Measurements from ENCODE around the gene DCHS2. TPM values are rescaled to one million over a fixed set of nuclear protein-coding genes. Genes with fewer than 3 reads are reported as not detected.

Gene DCHS2
- total and polyA plus RNA-seq, 10 of the 15 experiments (the other 5 are each of a cell fraction or from before 2014, with no cell fraction given): 0.01 to 0.31 (median 0.06) TPM; not detected in 3

DNA sequence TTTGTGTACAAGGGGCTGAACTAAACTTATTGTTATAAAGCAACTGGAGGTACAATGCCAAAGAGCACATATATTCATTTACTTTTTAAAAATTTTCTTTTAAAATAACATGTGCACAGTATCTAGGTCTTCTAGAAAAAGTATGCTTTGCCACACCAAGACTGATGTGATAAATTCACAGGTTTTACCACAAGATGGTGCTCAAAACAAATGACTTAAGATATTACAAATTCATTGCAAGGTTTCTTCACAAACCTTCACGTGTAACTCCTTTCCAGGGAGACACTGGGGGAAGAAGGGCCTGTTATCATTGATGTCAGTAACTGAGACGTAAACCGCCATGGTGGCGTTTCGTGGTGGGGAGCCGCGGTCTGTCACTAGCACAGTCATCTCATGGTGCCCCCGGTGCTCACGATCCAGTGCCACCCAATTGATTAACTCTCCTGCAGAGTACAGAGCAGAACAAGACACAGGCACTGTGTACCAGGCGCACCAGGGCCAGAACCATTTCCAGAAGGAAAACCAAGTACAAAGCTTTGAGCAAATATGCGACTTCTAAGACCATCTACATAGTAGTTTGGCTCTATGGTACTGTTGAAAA lies 162.2 kb downstream of the DCHS2 start:
- no TSS peak for BruUV-seq (replicated peaks)
- Histone ChIP-seq H3K9ac (ENCODE audit: control insufficient read depth, insufficient read depth, low read length) (no peak overlapping the region), H3K9me3 (replicated peaks; ENCODE audit: control insufficient read depth, insufficient read depth, low read length) (no peaks in the 10 kb centered on the region), H3K4me2 (ENCODE audit: control insufficient read depth, insufficient read depth) (no peak overlapping the region), H3K27ac (ENCODE audit: control insufficient read depth, insufficient read depth) (no peak overlapping the region), H4K20me1 (ENCODE audit: control insufficient read depth, insufficient read depth) (no peaks in the 10 kb centered on the region), H3K36me3 (ENCODE audit: control insufficient read depth in 2 of 2, insufficient read depth in 2 of 2, low read length in 1 of 2) (no peaks in the 10 kb centered on the region), H3K4me1 (ENCODE audit: control insufficient read depth, insufficient read depth, low read length) (peaks cover 7% of the 10 kb centered on the region), H3K79me2 (ENCODE audit: control insufficient read depth, insufficient read depth, low read length) (no peaks in the 10 kb centered on the region), H3K27me3 (replicated peaks in 1 of 2; ENCODE audit: control insufficient read depth in 2 of 2, insufficient read depth in 2 of 2, low read length in 1 of 2) (peaks cover 2 to 5% of the 10 kb centered on the region in 2 experiments; a peak in 2 of 4 replicates), H2AFZ (ENCODE audit: control insufficient read depth, low read depth, low read length) (no peak overlapping the region), H3K4me3 (no peak overlapping the region)
- intact Hi-C loops (cut with micrococcal nuclease; ENCODE audit: unreplicated experiment) (loop anchor here (2.0 kb wide), 2 partner anchors 177 to 293 kb away; no protein-coding TSS in a partner anchor), in situ Hi-C loops (cut with MboI) (loop anchor here (10.0 kb wide), 1 partner anchor 175 kb away; no protein-coding TSS in a partner anchor)
- ATAC-seq: peak; percentile 43
- DNase-seq (ENCODE audit: low read depth, low spot score): no peak
- SMC1A ChIA-PET (ENCODE audit: uncharacterized antibody, unreplicated experiment): interaction anchor here (2.0 to 2.1 kb wide), 2 partner anchors 177 to 289 kb away, joined by 5 to 7 read pairs; no protein-coding TSS in a partner anchor
- POLR2A ChIA-PET: interaction anchor here (1.2 kb wide), 1 partner anchor 177 kb away, joined by 3 read pairs; no protein-coding TSS in a partner anchor
- 62% methylated on average over 11 of the region's 11 CpGs for WGBS (ENCODE audit: insufficient coverage, insufficient replicate concordance, low lambda C conversion rate, missing lambda C conversion rate)
- RAD21 ChIA-PET (ENCODE audit: unreplicated experiment): interaction anchor here (1.5 kb wide), 1 partner anchor 296 kb away, joined by 3 read pairs; no protein-coding TSS in a partner anchor
- FAIRE-seq: peak; percentile 80
- CTCF ChIA-PET: interaction anchor here (0.9 to 3.5 kb wide), 7 partner anchors 10 to 230 kb away, joined by 3 to 36 read pairs (median 4); no protein-coding TSS in a partner anchor
- TF ChIP-seq GABPA (IDR thresholded peaks at IDR 0.05; ENCODE audit: low read depth) (no peak), SMARCA5 (IDR thresholded peaks at IDR 0.05) (no peak), CHD1 (IDR thresholded peaks at IDR 0.05; ENCODE audit: low read depth, low read length) (no peak), SMC3 (IDR thresholded peaks at IDR 0.05; ENCODE audit: borderline replicate concordance, low read length) (peak; percentile 19; the same call in 1 of the 2 replicates), CHD2 (IDR thresholded peaks at IDR 0.05; ENCODE audit: borderline replicate concordance, low read depth, low read length) (no peak), ESRRA (IDR thresholded peaks at IDR 0.05; ENCODE audit: low read length) (no peak), WRNIP1 (IDR thresholded peaks at IDR 0.05; ENCODE audit: borderline replicate concordance, low read depth, low read length) (no peak), IKZF2 (IDR thresholded peaks at IDR 0.05) (no peak), RAD21 (IDR thresholded peaks at IDR 0.05; ENCODE audit: insufficient read depth, low read depth, low read length) (peak; percentile 49), MYC (IDR thresholded peaks at IDR 0.05; ENCODE audit: insufficient read depth, insufficient read length, insufficient replicate concordance, low read length, severe bottlenecking) (no peak)
- TF ChIP-seq, protein P1, sequence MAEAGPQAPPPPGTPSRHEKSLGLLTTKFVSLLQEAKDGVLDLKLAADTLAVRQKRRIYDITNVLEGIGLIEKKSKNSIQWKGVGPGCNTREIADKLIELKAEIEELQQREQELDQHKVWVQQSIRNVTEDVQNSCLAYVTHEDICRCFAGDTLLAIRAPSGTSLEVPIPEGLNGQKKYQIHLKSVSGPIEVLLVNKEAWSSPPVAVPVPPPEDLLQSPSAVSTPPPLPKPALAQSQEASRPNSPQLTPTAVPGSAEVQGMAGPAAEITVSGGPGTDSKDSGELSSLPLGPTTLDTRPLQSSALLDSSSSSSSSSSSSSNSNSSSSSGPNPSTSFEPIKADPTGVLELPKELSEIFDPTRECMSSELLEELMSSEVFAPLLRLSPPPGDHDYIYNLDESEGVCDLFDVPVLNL (IDR thresholded peaks at IDR 0.05; ENCODE audit: low read depth, low read length): no peak
- TF ChIP-seq, protein P2, sequence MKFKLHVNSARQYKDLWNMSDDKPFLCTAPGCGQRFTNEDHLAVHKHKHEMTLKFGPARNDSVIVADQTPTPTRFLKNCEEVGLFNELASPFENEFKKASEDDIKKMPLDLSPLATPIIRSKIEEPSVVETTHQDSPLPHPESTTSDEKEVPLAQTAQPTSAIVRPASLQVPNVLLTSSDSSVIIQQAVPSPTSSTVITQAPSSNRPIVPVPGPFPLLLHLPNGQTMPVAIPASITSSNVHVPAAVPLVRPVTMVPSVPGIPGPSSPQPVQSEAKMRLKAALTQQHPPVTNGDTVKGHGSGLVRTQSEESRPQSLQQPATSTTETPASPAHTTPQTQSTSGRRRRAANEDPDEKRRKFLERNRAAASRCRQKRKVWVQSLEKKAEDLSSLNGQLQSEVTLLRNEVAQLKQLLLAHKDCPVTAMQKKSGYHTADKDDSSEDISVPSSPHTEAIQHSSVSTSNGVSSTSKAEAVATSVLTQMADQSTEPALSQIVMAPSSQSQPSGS (IDR thresholded peaks at IDR 0.05; ENCODE audit: low read length): no peak
- TF ChIP-seq, protein P3, sequence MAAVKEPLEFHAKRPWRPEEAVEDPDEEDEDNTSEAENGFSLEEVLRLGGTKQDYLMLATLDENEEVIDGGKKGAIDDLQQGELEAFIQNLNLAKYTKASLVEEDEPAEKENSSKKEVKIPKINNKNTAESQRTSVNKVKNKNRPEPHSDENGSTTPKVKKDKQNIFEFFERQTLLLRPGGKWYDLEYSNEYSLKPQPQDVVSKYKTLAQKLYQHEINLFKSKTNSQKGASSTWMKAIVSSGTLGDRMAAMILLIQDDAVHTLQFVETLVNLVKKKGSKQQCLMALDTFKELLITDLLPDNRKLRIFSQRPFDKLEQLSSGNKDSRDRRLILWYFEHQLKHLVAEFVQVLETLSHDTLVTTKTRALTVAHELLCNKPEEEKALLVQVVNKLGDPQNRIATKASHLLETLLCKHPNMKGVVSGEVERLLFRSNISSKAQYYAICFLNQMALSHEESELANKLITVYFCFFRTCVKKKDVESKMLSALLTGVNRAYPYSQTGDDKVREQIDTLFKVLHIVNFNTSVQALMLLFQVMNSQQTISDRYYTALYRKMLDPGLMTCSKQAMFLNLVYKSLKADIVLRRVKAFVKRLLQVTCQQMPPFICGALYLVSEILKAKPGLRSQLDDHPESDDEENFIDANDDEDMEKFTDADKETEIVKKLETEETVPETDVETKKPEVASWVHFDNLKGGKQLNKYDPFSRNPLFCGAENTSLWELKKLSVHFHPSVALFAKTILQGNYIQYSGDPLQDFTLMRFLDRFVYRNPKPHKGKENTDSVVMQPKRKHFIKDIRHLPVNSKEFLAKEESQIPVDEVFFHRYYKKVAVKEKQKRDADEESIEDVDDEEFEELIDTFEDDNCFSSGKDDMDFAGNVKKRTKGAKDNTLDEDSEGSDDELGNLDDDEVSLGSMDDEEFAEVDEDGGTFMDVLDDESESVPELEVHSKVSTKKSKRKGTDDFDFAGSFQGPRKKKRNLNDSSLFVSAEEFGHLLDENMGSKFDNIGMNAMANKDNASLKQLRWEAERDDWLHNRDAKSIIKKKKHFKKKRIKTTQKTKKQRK (IDR thresholded peaks at IDR 0.05; ENCODE audit: low read depth, low read length): no peak
- TF ChIP-seq, protein P4, sequence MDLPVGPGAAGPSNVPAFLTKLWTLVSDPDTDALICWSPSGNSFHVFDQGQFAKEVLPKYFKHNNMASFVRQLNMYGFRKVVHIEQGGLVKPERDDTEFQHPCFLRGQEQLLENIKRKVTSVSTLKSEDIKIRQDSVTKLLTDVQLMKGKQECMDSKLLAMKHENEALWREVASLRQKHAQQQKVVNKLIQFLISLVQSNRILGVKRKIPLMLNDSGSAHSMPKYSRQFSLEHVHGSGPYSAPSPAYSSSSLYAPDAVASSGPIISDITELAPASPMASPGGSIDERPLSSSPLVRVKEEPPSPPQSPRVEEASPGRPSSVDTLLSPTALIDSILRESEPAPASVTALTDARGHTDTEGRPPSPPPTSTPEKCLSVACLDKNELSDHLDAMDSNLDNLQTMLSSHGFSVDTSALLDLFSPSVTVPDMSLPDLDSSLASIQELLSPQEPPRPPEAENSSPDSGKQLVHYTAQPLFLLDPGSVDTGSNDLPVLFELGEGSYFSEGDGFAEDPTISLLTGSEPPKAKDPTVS (IDR thresholded peaks at IDR 0.05; ENCODE audit: low read depth, low read length): no peak

Measured in GM12878 (cell line).